Lower lobe of right lung (tissue), 2 donors: ENCODE data around the gene LRRTM2. TPM values are rescaled to one million over a fixed set of nuclear protein-coding genes. Genes with fewer than 3 reads are reported as not detected.

ENCODE experiments used
- ATAC-seq, 2 donors: fragments of 200-7000 bp; cut with Tn5 transposase; one replicate each; pipeline ENCODE4 v1.9.1; 2020 to 2022; ENCODE audit warnings: mild to moderate bottlenecking in 2 of 2, moderate library complexity in 2 of 2
- DNase-seq: peaks from one replicate; pipeline ENCODE4 v3.0.0-alpha.2; 2020
- H3K27ac ChIP-seq: fragments of 200-600 bp; one replicate; pipeline ENCODE4 v1.8.0; 2022
- H3K27me3 ChIP-seq: fragments of 200-600 bp; one replicate; pipeline ENCODE4 v1.8.0; 2022; ENCODE audit warnings: low read depth
- H3K36me3 ChIP-seq: fragments of 200-600 bp; one replicate; pipeline ENCODE4 v1.8.0; 2022; ENCODE audit warnings: mild to moderate bottlenecking
- H3K4me1 ChIP-seq: fragments of 200-600 bp; one replicate; pipeline ENCODE4 v1.8.0; 2022
- H3K4me3 ChIP-seq: fragments of 200-600 bp; one replicate; pipeline ENCODE4 v1.8.0; 2022; ENCODE audit warnings: mild to moderate bottlenecking
- H3K9me3 ChIP-seq: fragments of 200-600 bp; one replicate; pipeline ENCODE4 v1.8.0; 2022
- CTCF ChIP-seq: fragments of 200-600 bp; IDR thresholded peaks from one replicate; pipeline ENCODE4 v1.8.0; 2022; ENCODE audit warnings: antibody characterized with exemption, mild to moderate bottlenecking
- intact Hi-C: fragments of 100-400 bp; cut with DNase I; formaldehyde crosslinking; loops from one replicate; pipeline ENCODE4 v1.11.0; 2022
- total RNA-seq: library from RNA; stranded (reverse); fragmentation: NEBNext Ultra II Directional; extraction: Animal tissue kit (Norgen Biotek cat#: 25700); gene quantifications from one replicate; pipeline ENCODE4 v1.2.1, GENCODE V29; 2021
- donor health status: DM: no; HTN: yes; CAD: no; lungs with severe emphysema.

Gene LRRTM2
- total RNA-seq, 1 donor from 2014 or later = 0.30 TPM

- Histone ChIP-seq H3K27ac (no peak overlapping the region), H3K36me3 (peaks cover 49% of the 10 kb centered on the region), H3K9me3 (no peaks in the 10 kb centered on the region), H3K27me3 (no peaks in the 10 kb centered on the region), H3K4me3 (no peak overlapping the region), H3K4me1 (peaks cover 12% of the 10 kb centered on the region)
- no peak for ATAC-seq
- no peak for DNase-seq
- no peak for TF ChIP-seq CTCF
- intact Hi-C loops = no loop called here
Measured at GRCh38 chr5:138824516-138824915, 50.6 kb downstream of the LRRTM2 start.

GRCh38 chr5:138820695-138821094 lies 54.4 kb downstream of the LRRTM2 start:
- no peak for TF ChIP-seq CTCF
- ATAC-seq (no peak), DNase-seq (no peak)
- no peaks in the 10 kb centered on the region for H3K9me3 ChIP-seq
- H3K27me3 ChIP-seq = no peaks in the 10 kb centered on the region
- no peak overlapping the region for H3K27ac ChIP-seq
- H3K4me3 ChIP-seq = no peak overlapping the region
- intact Hi-C loops = no loop called here
- peaks cover 17% of the 10 kb centered on the region for H3K4me1 ChIP-seq
- peaks cover 23% of the 10 kb centered on the region for H3K36me3 ChIP-seq

- no peak overlapping the region for H3K27ac ChIP-seq
- no peaks in the 10 kb centered on the region for H3K9me3 ChIP-seq
- DNase-seq = no peak
- no peaks in the 10 kb centered on the region for H3K27me3 ChIP-seq
- H3K4me1 ChIP-seq = peaks cover 17% of the 10 kb centered on the region
- no peak overlapping the region for H3K4me3 ChIP-seq
- ATAC-seq = peak in 1 of 2 donors; percentile 15
- no peak for TF ChIP-seq CTCF
- H3K36me3 ChIP-seq = peaks cover 25% of the 10 kb centered on the region
- intact Hi-C loops = no loop called here
Measured at GRCh38 chr5:138819081-138819480, 56.1 kb downstream of the LRRTM2 start.

Other genes with a start within 250 kb of the LRRTM2 start
- gene CTNNA1, start 121.9 kb downstream of the LRRTM2 start, total RNA-seq = 361 TPM